AG09319 (cell line): ENCODE data around the gene DYNC1H1.

Source experiments
- DNase-seq: peaks from one replicate; pipeline ENCODE4 v3.0.0-alpha.2; 2010; ENCODE audit warnings: low read depth; ENCODE audit errors: extremely low read depth
- TF ChIP-seq, protein P1 (sequence below): IDR thresholded peaks from 2 replicates; pipeline ENCODE4 v1.5.1; 2011; ENCODE audit warnings: low read depth, mild to moderate bottlenecking, inconsistent platforms, low read length, moderate library complexity

Gene DYNC1H1

GRCh38 chr14:102089621-102090343 is 125.4 kb downstream of the DYNC1H1 start:
- DNase-seq: no peak
- TF ChIP-seq, protein P1, sequence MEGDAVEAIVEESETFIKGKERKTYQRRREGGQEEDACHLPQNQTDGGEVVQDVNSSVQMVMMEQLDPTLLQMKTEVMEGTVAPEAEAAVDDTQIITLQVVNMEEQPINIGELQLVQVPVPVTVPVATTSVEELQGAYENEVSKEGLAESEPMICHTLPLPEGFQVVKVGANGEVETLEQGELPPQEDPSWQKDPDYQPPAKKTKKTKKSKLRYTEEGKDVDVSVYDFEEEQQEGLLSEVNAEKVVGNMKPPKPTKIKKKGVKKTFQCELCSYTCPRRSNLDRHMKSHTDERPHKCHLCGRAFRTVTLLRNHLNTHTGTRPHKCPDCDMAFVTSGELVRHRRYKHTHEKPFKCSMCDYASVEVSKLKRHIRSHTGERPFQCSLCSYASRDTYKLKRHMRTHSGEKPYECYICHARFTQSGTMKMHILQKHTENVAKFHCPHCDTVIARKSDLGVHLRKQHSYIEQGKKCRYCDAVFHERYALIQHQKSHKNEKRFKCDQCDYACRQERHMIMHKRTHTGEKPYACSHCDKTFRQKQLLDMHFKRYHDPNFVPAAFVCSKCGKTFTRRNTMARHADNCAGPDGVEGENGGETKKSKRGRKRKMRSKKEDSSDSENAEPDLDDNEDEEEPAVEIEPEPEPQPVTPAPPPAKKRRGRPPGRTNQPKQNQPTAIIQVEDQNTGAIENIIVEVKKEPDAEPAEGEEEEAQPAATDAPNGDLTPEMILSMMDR: no peak

DNA sequence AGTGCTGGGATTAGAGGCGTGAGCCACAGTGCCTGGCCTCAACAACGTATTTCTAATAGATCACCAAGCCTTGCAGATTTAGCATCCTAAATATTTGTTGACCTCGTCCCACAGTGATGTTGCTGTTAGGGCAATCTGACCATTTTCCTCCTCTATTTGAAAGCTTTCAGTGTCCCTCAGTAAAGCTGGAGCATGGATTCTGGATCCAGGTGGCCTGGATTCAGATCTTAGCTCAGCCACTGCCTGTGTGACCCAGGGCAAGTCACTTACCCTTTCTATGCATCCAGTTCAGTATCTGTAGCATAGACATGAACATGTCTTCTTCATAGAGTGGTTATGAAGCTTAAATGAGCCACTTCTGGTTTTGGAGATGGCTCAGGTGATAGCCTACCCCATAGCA is 126.3 kb downstream of the DYNC1H1 start:
- no peak for DNase-seq
- TF ChIP-seq, protein P1: no peak

- DNase-seq: no peak
Measured at GRCh38 chr14:102092806-102093205, 128.4 kb downstream of the DYNC1H1 start.

DNA sequence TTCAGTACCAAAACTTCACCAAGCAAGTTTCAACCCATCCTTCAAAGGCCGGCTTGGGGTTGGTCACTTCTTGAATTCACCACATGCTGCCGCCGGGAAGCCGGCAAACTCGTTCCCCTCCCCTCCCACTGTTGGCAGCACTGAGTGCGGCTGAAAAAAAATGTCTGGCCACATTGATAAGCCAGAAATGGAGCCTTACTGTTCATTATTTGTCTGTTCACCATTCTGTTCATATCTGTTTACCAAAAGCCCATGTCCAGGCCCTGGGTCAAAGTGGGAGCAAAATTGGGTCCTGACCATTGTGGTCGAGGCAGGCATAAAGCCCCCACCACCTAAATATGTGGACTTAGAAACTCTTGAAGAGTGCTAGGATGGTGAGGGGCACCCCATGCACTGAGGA is 129.7 kb downstream of the DYNC1H1 start:
- TF ChIP-seq, protein P1: no peak

More at GRCh38 chr14:102092806-102093205, 128.4 kb downstream of the DYNC1H1 start:
- TF ChIP-seq, protein P1: no peak

GRCh38 chr14:102095231-102095870 is 131.0 kb downstream of the DYNC1H1 start:
- TF ChIP-seq, protein P1: no peak
- DNase-seq: no peak

More for the DNA sequence above, 129.7 kb downstream of the DYNC1H1 start:
- no peak for DNase-seq

GRCh38 chr14:102095871-102096568 is 131.6 kb downstream of the DYNC1H1 start:
- DNase-seq: no peak
- TF ChIP-seq, protein P1: no peak

DNA sequence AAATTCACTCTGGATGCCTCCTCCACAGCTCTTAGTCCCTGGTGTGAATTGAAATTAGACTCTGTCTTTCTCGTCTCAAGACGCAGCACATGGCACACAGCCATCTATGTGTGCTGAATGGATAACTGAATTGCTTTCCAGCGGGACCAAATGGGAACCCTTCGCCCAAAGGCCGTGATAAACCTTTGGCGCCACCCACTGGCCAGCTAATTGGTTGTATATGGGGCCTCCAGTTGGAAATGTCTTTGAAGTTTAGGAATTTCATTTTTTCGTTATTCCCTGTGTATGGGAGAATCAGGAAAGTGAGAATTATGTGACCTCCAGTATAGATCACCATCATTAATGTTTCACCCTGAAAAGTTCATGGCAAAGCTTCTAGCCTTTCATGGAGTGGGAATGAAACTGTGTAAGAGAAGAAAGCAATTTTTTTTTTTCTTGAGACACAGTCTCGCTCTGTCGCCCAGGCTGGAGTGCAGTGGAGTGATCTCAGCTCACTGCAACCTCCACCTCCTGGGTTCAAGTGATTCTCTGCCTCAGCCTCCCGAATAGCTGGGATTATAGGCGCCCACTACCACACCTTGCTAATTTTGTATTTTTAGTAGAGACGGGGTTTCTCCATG is 132.3 kb downstream of the DYNC1H1 start:
- DNase-seq: peak; percentile 50
- TF ChIP-seq, protein P1: peak; percentile 84
